H1 (cell line): ENCODE results near the gene SUDS3. TPM values are rescaled to one million over a fixed set of nuclear protein-coding genes. Genes with fewer than 3 reads are reported as not detected.

Experiments
- CTCF ChIA-PET: fragments of 300-600 bp; sonication (Branson Sonifier 250); formaldehyde crosslinking; loops from one replicate; lab custom pipeline; 2021; ENCODE audit not compliant: partially characterized antibody; lab: Charles Lee
- POLR2A ChIA-PET: fragments of 300-600 bp; sonication (Branson Sonifier 250); formaldehyde crosslinking; loops from one replicate; lab custom pipeline; 2021; ENCODE audit warnings: inconsistent platforms; ENCODE audit not compliant: partially characterized antibody; lab: Charles Lee
- DNase-seq, 2 experiments: peaks; one replicate each; pipeline versions ENCODE4 v3.0.0 to v3.0.0-alpha.2; 2010 to 2022; ENCODE audit warnings: low spot score in 2 of 2, low read depth in 1 of 2, mixed read lengths in 1 of 2
- FAIRE-seq: peaks from 2 replicates; lab custom pipeline; 2011; peaks lifted over from hg19 to GRCh38; lab: Jason Lieb, UNC
- H2AFZ ChIP-seq: 2 replicates; pipeline ENCODE4 v1.8.1; 2012; ENCODE audit warnings: low read length, inconsistent platforms
- H2AK5ac ChIP-seq: 2 replicates; pipeline ENCODE4 v1.6.1; 2013; ENCODE audit warnings: low read depth, low read length
- H2BK120ac ChIP-seq: replicated peaks from 2 replicates; pipeline ENCODE3; 2013; ENCODE audit warnings: low read depth, low read length, inconsistent platforms
- H2BK12ac ChIP-seq: 2 replicates; pipeline ENCODE4 v1.6.1; 2013; ENCODE audit warnings: low read depth, low read length
- H2BK15ac ChIP-seq: 2 replicates; pipeline ENCODE4 v1.6.1; 2013; ENCODE audit warnings: low read length
- H2BK20ac ChIP-seq: 2 replicates; pipeline ENCODE4 v1.6.1; 2013; ENCODE audit warnings: low read length
- H2BK5ac ChIP-seq: 2 replicates; pipeline ENCODE4 v1.6.1; 2013; ENCODE audit warnings: low read depth, low read length
- H3K14ac ChIP-seq: 2 replicates; pipeline ENCODE4 v1.6.1; 2013; ENCODE audit warnings: inconsistent platforms; ENCODE audit not compliant: insufficient read length
- H3K18ac ChIP-seq: 2 replicates; pipeline ENCODE4 v1.6.1; 2013; ENCODE audit warnings: low read length; ENCODE audit errors: extremely low read depth
- H3K23ac ChIP-seq: 2 replicates; pipeline ENCODE4 v1.6.1; 2013; ENCODE audit warnings: inconsistent platforms; ENCODE audit not compliant: insufficient read length
- H3K23me2 ChIP-seq: 2 replicates; pipeline ENCODE4 v1.6.1; 2013; ENCODE audit warnings: low read depth, low read length
- H3K27ac ChIP-seq: 2 replicates; pipeline ENCODE4 v1.6.1; 2011; ENCODE audit warnings: low read depth, low read length, inconsistent platforms
- H3K27me3 ChIP-seq, 4 experiments: replicated peaks in 1 of 4; 1 replicate in 1 of 4; 2 replicates in 3 of 4; pipeline versions ENCODE4 v1.6.1 to v1.8.1; 2011 to 2013; ENCODE audit warnings: low read length in 3 of 4, mild to moderate bottlenecking in 3 of 4, inconsistent platforms in 2 of 4, mixed read lengths in 2 of 4, moderate library complexity in 1 of 4; ENCODE audit not compliant: control insufficient read depth in 3 of 4, insufficient read depth in 3 of 4; ENCODE audit errors: extremely low read depth in 1 of 4
- H3K36me3 ChIP-seq, 4 experiments: 2 replicates each; pipeline versions ENCODE4 v1.6.1 to v1.8.1; 2011 to 2013; ENCODE audit warnings: mild to moderate bottlenecking in 4 of 4, low read length in 3 of 4, moderate library complexity in 2 of 4, control low read depth in 1 of 4, inconsistent platforms in 1 of 4; ENCODE audit not compliant: insufficient read depth in 4 of 4, control insufficient read depth in 2 of 4
- H3K4ac ChIP-seq: replicated peaks from 2 replicates; pipeline ENCODE3; 2013; ENCODE audit warnings: low read length, low read depth, mixed read lengths, inconsistent platforms; ENCODE audit not compliant: insufficient read length
- H3K4me1 ChIP-seq, 4 experiments: replicated peaks in 1 of 4; 1 replicate in 1 of 4; 2 replicates in 3 of 4; pipeline versions ENCODE4 v1.6.1 to v1.8.1; 2011 to 2013; ENCODE audit warnings: low read length in 3 of 4, inconsistent platforms in 2 of 4, mixed read lengths in 1 of 4; ENCODE audit not compliant: insufficient read depth in 4 of 4, control insufficient read depth in 3 of 4
- H3K4me2 ChIP-seq, 2 experiments: 2 replicates each; pipeline versions ENCODE4 v1.6.1 to v1.8.1; 2011 to 2013; ENCODE audit warnings: low read depth in 2 of 2, low read length in 2 of 2, control low read depth in 1 of 2, inconsistent platforms in 1 of 2, mild to moderate bottlenecking in 1 of 2; ENCODE audit not compliant: insufficient read depth in 1 of 2
- H3K4me3 ChIP-seq, 4 experiments: fragments of 200-600, 300-600 bp in 1 of 4; sonication (generic), shearing (Covaris generic), sonication (Bioruptor Twin) in 1 of 4; 2 replicates each; pipeline versions ENCODE4 v1.5.1 to v1.8.1; 2011 to 2016; ENCODE audit warnings: low read length in 4 of 4, low read depth in 3 of 4, control low read depth in 2 of 4, inconsistent platforms in 2 of 4, mild to moderate bottlenecking in 2 of 4, mixed read lengths in 1 of 4, moderate library complexity in 1 of 4; ENCODE audit not compliant: insufficient read depth in 2 of 4; ENCODE audit errors: extremely low read depth in 1 of 4
- H3K56ac ChIP-seq: replicated peaks from 2 replicates; pipeline ENCODE3; 2013; ENCODE audit warnings: low read depth, mild to moderate bottlenecking, mixed read lengths, low read length, inconsistent platforms; ENCODE audit not compliant: insufficient read length
- H3K79me1 ChIP-seq: 2 replicates; pipeline ENCODE4 v1.6.1; 2013; ENCODE audit warnings: low read depth, low read length, control low read depth
- H3K79me2 ChIP-seq, 2 experiments: 2 replicates each; pipeline versions ENCODE4 v1.6.1 to v1.8.1; 2012 to 2013; ENCODE audit warnings: low read length in 2 of 2, mild to moderate bottlenecking in 2 of 2, inconsistent platforms in 1 of 2; ENCODE audit not compliant: insufficient read depth in 2 of 2, control insufficient read depth in 1 of 2
- H3K9ac ChIP-seq, 4 experiments: replicated peaks in 1 of 4; 1 replicate in 1 of 4; 2 replicates in 3 of 4; pipeline versions ENCODE4 v1.6.1 to v1.8.1; 2011 to 2013; ENCODE audit warnings: low read depth in 3 of 4, low read length in 3 of 4, control low read depth in 2 of 4, mild to moderate bottlenecking in 2 of 4, moderate library complexity in 2 of 4, inconsistent platforms in 1 of 4; ENCODE audit errors: extremely low read depth in 1 of 4
- H3K9me3 ChIP-seq, 2 experiments: 2 replicates each; pipeline versions ENCODE4 v1.6.1 to v1.8.1; 2012 to 2013; ENCODE audit warnings: mild to moderate bottlenecking in 2 of 2, moderate library complexity in 2 of 2, control low read depth in 1 of 2, inconsistent platforms in 1 of 2, low read depth in 1 of 2, low read length in 1 of 2, mixed read lengths in 1 of 2; ENCODE audit not compliant: insufficient read depth in 2 of 2
- H4K20me1 ChIP-seq, 2 experiments: replicated peaks in 1 of 2; 2 replicates each; pipeline versions ENCODE3 to v1.8.1; 2011 to 2013; ENCODE audit warnings: inconsistent platforms in 2 of 2, low read length in 2 of 2, mild to moderate bottlenecking in 1 of 2; ENCODE audit not compliant: insufficient read depth in 2 of 2, control insufficient read depth in 1 of 2
- H4K5ac ChIP-seq: 2 replicates; pipeline ENCODE4 v1.6.1; 2013; ENCODE audit warnings: low read length, low read depth, mixed read lengths, inconsistent platforms; ENCODE audit not compliant: insufficient read length
- H4K8ac ChIP-seq: 2 replicates; pipeline ENCODE4 v1.8.0; 2013; ENCODE audit warnings: mild to moderate bottlenecking, moderate library complexity, low read length, inconsistent platforms; ENCODE audit not compliant: insufficient read depth; ENCODE audit errors: extremely low read depth
- H4K91ac ChIP-seq: replicated peaks from 2 replicates; pipeline ENCODE3; 2013; ENCODE audit warnings: low read length, mixed read lengths, inconsistent platforms; ENCODE audit not compliant: insufficient read length
- RBBP5 ChIP-seq: IDR thresholded peaks from 2 replicates; pipeline ENCODE4 v1.7.1; 2012; ENCODE audit warnings: low read depth, mild to moderate bottlenecking, inconsistent platforms, low read length, moderate library complexity, borderline replicate concordance
- SRF ChIP-seq: IDR thresholded peaks from 2 replicates; pipeline ENCODE4 v1.6.1; 2011; ENCODE audit warnings: mild to moderate bottlenecking, low read depth, low read length, moderate library complexity
- TEAD4 ChIP-seq: IDR thresholded peaks from 2 replicates; pipeline ENCODE4 v1.6.1; 2012; ENCODE audit warnings: low read depth, low read length, inconsistent platforms, mixed read lengths
- WGBS, 2 experiments: shearing (Covaris generic) in 1 of 2; methylation state at CpG; one replicate each; pipeline versions ENCODE4 v1.1.6 to v1.1.7; 2013 to 2015; ENCODE audit warnings: low lambda C conversion rate in 2 of 2, mixed read lengths in 2 of 2, inconsistent platforms in 1 of 2, low coverage in 1 of 2, missing lambda C conversion rate in 1 of 2; ENCODE audit not compliant: insufficient replicate concordance in 2 of 2, insufficient coverage in 1 of 2, insufficient read length in 1 of 2; ENCODE audit errors: extremely low coverage in 1 of 2, missing lambda C conversion rate in 1 of 2; 5-methylcytosine and 5-hydroxymethylcytosine counted together
- polyA plus RNA-seq, 7 experiments: library from polyadenylated mRNA; depleted of rRNA in 3 of 7; stranded (reverse) in 5 of 7; unstranded in 2 of 7; fragments of >200 nt in 5 of 7; fragments of 200-250 nt in 2 of 7; gene quantifications; 1 replicate in 5 of 7; 2 replicates in 1 of 7; 4 replicates in 1 of 7; pipeline versions ENCODE4 v1.2.1 to v1.2.3, GENCODE V29; 2011 to 2013; ENCODE audit warnings: missing spikeins in 2 of 7, mixed read lengths in 2 of 7
- total RNA-seq: library from RNA; stranded (reverse); fragmentation: NEBNext Ultra II Directional; extraction: Animal tissue kit (Norgen Biotek cat#: 25700); gene quantifications from 2 replicates; pipeline ENCODE4 v1.2.1, GENCODE V29; 2021
- TF ChIP-seq, protein P1 (sequence below): IDR thresholded peaks from 2 replicates; pipeline ENCODE4 v1.6.1; 2011; ENCODE audit warnings: low read length, improper control_type of control experiment

SUDS3 gene
- total and polyA plus RNA-seq, 2 of the 8 experiments (the other 6 are each of a cell fraction or from before 2014, with no cell fraction given): 30.0 to 58.7 TPM

- no peak overlapping the region for H2AFZ ChIP-seq
- no peak overlapping the region for H4K8ac ChIP-seq
- no peaks in the 10 kb centered on the region for H3K4me1 ChIP-seq
- H3K36me3 ChIP-seq: no peaks in the 10 kb centered on the region
- no peak overlapping the region for H4K91ac ChIP-seq
- no peaks in the 10 kb centered on the region for H3K79me1 ChIP-seq
- TF ChIP-seq TEAD4 (no peak), RBBP5 (no peak), SRF (no peak)
- TF ChIP-seq, protein P1, sequence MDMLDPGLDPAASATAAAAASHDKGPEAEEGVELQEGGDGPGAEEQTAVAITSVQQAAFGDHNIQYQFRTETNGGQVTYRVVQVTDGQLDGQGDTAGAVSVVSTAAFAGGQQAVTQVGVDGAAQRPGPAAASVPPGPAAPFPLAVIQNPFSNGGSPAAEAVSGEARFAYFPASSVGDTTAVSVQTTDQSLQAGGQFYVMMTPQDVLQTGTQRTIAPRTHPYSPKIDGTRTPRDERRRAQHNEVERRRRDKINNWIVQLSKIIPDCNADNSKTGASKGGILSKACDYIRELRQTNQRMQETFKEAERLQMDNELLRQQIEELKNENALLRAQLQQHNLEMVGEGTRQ: no peak
- H2AK5ac ChIP-seq: no peak overlapping the region
- no peak overlapping the region for H3K4ac ChIP-seq
- H3K9me3 ChIP-seq: no peaks in the 10 kb centered on the region
- no peak overlapping the region for H2BK120ac ChIP-seq
- no peak overlapping the region for H3K9ac ChIP-seq
- 87% methylated on average over 3 of the region's 3 CpGs; no CpG with 5 or more reads in 1 of the 2 experiments for WGBS, 2 experiments
- no peak overlapping the region for H3K27ac ChIP-seq
- ChIA-PET CTCF (interaction anchor here (1.0 kb wide), 1 partner anchor 19 kb away, joined by 3 read pairs; no protein-coding TSS in a partner anchor), POLR2A (interaction anchor here (0.7 kb wide), 1 partner anchor 28 kb away, joined by 3 read pairs; no protein-coding TSS in a partner anchor)
- no peaks in the 10 kb centered on the region for H3K23me2 ChIP-seq
- DNase-seq (no peak), FAIRE-seq (peak; percentile 60)
- no peak overlapping the region for H2BK20ac ChIP-seq
- no peaks in the 10 kb centered on the region for H3K79me2 ChIP-seq
- no peak overlapping the region for H3K14ac ChIP-seq
- no peak overlapping the region for H3K23ac ChIP-seq
- H4K20me1 ChIP-seq: no peaks in the 10 kb centered on the region
- no peak overlapping the region for H3K4me3 ChIP-seq
- H3K56ac ChIP-seq: no peak overlapping the region
- no peak overlapping the region for H4K5ac ChIP-seq
- H3K27me3 ChIP-seq: no peaks in the 10 kb centered on the region
- H2BK12ac ChIP-seq: no peak overlapping the region
- no peak overlapping the region for H2BK5ac ChIP-seq
- H3K4me2 ChIP-seq: no peak overlapping the region
- H2BK15ac ChIP-seq: no peak overlapping the region
- H3K18ac ChIP-seq: no peak overlapping the region
Observed at GRCh38 chr12:118328486-118329330, 47.6 kb upstream of the SUDS3 start.
